Glutamatergic neuron (in vitro differentiated cells): ENCODE data around the gene TNPO1. TPM values are rescaled to one million over a fixed set of nuclear protein-coding genes. Genes with fewer than 3 reads are reported as not detected.

Source experiments
- DNase-seq: peaks from one replicate; pipeline ENCODE4 v3.0.0; 2022
- H3K27ac Mint-ChIP-seq: one replicate; pipeline ENCODE4 v1.8.0; 2020; ENCODE audit warnings: mild to moderate bottlenecking, mixed read lengths, inconsistent platforms; ENCODE audit not compliant: unreplicated experiment
- H3K27me3 Mint-ChIP-seq: one replicate; pipeline ENCODE4 v1.8.0; 2020; ENCODE audit warnings: mild to moderate bottlenecking, moderate library complexity, mixed read lengths, inconsistent platforms; ENCODE audit not compliant: unreplicated experiment
- H3K36me3 Mint-ChIP-seq: one replicate; pipeline ENCODE4 v1.8.0; 2020; ENCODE audit warnings: mild to moderate bottlenecking, mixed read lengths, inconsistent platforms; ENCODE audit not compliant: unreplicated experiment
- H3K4me1 Mint-ChIP-seq: one replicate; pipeline ENCODE4 v1.8.0; 2020; ENCODE audit warnings: mild to moderate bottlenecking, low read depth, mixed read lengths, inconsistent platforms; ENCODE audit not compliant: unreplicated experiment
- H3K4me3 Mint-ChIP-seq: one replicate; pipeline ENCODE4 v1.8.0; 2020; ENCODE audit warnings: mild to moderate bottlenecking, mixed read lengths, inconsistent platforms; ENCODE audit not compliant: unreplicated experiment
- H3K9me3 Mint-ChIP-seq: one replicate; pipeline ENCODE4 v1.8.0; 2020; ENCODE audit warnings: mild to moderate bottlenecking, moderate library complexity, mixed read lengths, inconsistent platforms; ENCODE audit not compliant: unreplicated experiment
- CTCF ChIP-seq: fragments of 200-600 bp; sonication (generic); IDR thresholded peaks from one replicate; pipeline ENCODE4 v1.5.0; 2021; ENCODE audit not compliant: partially characterized antibody, unreplicated experiment
- total RNA-seq: library from RNA; stranded (reverse); fragmentation: NEBNext Ultra II Directional; extraction: Animal tissue kit (Norgen Biotek cat#: 25700); gene quantifications from one replicate; pipeline ENCODE4 v1.2.1, GENCODE V29; 2021; ENCODE audit not compliant: unreplicated experiment

The TNPO1 gene
- total RNA-seq, 1 donor from 2014 or later, result 289 TPM

GRCh38 chr5:72847989-72848473 is 31.6 kb downstream of the TNPO1 start:
- peaks cover 42% of the 10 kb centered on the region for H3K4me1 Mint-ChIP-seq

GRCh38 chr5:72848474-72849428 is 32.3 kb downstream of the TNPO1 start:
- H3K36me3 Mint-ChIP-seq, result no peaks in the 10 kb centered on the region
- DNase-seq, result peak; percentile 68
- H3K9me3 Mint-ChIP-seq, result peaks cover 15% of the 10 kb centered on the region
- H3K27ac Mint-ChIP-seq, result peak overlapping the region; percentile 97
- TF ChIP-seq CTCF, result no peak
- peaks cover 6% of the 10 kb centered on the region for H3K27me3 Mint-ChIP-seq
- H3K4me3 Mint-ChIP-seq, result peak overlapping the region; percentile 91
- H3K4me1 Mint-ChIP-seq, result peaks cover 44% of the 10 kb centered on the region

More at GRCh38 chr5:72847989-72848473, 31.6 kb downstream of the TNPO1 start:
- TF ChIP-seq CTCF, result no peak
- Mint-ChIP-seq H3K27ac (peak overlapping the region; percentile 97), H3K27me3 (peaks cover 6% of the 10 kb centered on the region), H3K36me3 (no peaks in the 10 kb centered on the region), H3K9me3 (peaks cover 15% of the 10 kb centered on the region), H3K4me3 (peak overlapping the region; percentile 91)
- DNase-seq, result peak; percentile 90

GRCh38 chr5:72849546-72849945 is 33.1 kb downstream of the TNPO1 start:
- Mint-ChIP-seq H3K4me3 (peak overlapping the region; percentile 91), H3K27ac (no peak overlapping the region), H3K4me1 (peaks cover 44% of the 10 kb centered on the region), H3K9me3 (peaks cover 15% of the 10 kb centered on the region), H3K27me3 (peaks cover 6% of the 10 kb centered on the region), H3K36me3 (no peaks in the 10 kb centered on the region)
- DNase-seq, result no peak
- TF ChIP-seq CTCF, result no peak

- DNase-seq, result no peak
- TF ChIP-seq CTCF, result no peak
- no peaks in the 10 kb centered on the region for H3K36me3 Mint-ChIP-seq
- peaks cover 44% of the 10 kb centered on the region for H3K4me1 Mint-ChIP-seq
- H3K27me3 Mint-ChIP-seq, result peaks cover 6% of the 10 kb centered on the region
- H3K9me3 Mint-ChIP-seq, result peaks cover 15% of the 10 kb centered on the region
- peak overlapping the region; percentile 75 for H3K4me3 Mint-ChIP-seq
- H3K27ac Mint-ChIP-seq, result no peak overlapping the region
Measured at GRCh38 chr5:72850113-72850512, 33.7 kb downstream of the TNPO1 start.

GRCh38 chr5:72852356-72852755 is 35.9 kb downstream of the TNPO1 start:
- Mint-ChIP-seq H3K9me3 (peaks cover 13% of the 10 kb centered on the region), H3K27me3 (peaks cover 6% of the 10 kb centered on the region), H3K4me1 (peaks cover 33% of the 10 kb centered on the region), H3K4me3 (no peak overlapping the region), H3K27ac (peak overlapping the region; percentile 7), H3K36me3 (no peaks in the 10 kb centered on the region)
- TF ChIP-seq CTCF, result no peak
- DNase-seq, result no peak
